PC-3 (cell line): Measurements from ENCODE around the gene DOCK4. TPM values are rescaled to one million over a fixed set of nuclear protein-coding genes. Genes with fewer than 3 reads are reported as not detected.

Experiments
- ATAC-seq: fragments of 200-7000 bp; cut with Tn5 transposase; 2 replicates; pipeline ENCODE4 v1.9.1; 2020; ENCODE audit warnings: mild to moderate bottlenecking, moderate library complexity
- BruUV-seq: library from RNA; stranded (reverse); fragments of 400-500 nt; replicated peaks from 2 replicates; lab custom pipeline; 2021; lab: Mats Ljungman, UMichigan
- CTCF ChIA-PET: fragments of 300-600 bp; sonication (Branson Sonifier 250); formaldehyde crosslinking; loops from one replicate; lab custom pipeline; 2022; ENCODE audit warnings: antibody characterized with exemption; lab: Charles Lee
- POLR2A ChIA-PET: fragments of 300-600 bp; sonication (Branson Sonifier 250); formaldehyde crosslinking; loops from one replicate; lab custom pipeline; 2022; ENCODE audit warnings: antibody characterized with exemption; ENCODE audit not compliant: unreplicated experiment; lab: Charles Lee
- DNase-seq: peaks from one replicate; pipeline ENCODE4 v3.0.0-alpha.2; 2015
- H2AFZ ChIP-seq: fragments of 300-600 bp; sonication (generic); 2 replicates; pipeline ENCODE4 v1.6.0; 2016; ENCODE audit warnings: antibody characterized with exemption, low read length
- H3F3A ChIP-seq: fragments of 300-600 bp; sonication (generic); one replicate; pipeline ENCODE4 v1.6.0; 2017; ENCODE audit warnings: antibody characterized with exemption, low read length, control low read depth, mild to moderate bottlenecking; ENCODE audit not compliant: unreplicated experiment
- H3K27ac ChIP-seq: fragments of 300-600 bp; sonication (generic); 2 replicates; pipeline ENCODE4 v1.5.1; 2016; ENCODE audit warnings: mild to moderate bottlenecking, low read length
- H3K27me3 ChIP-seq: fragments of 300-600 bp; sonication (generic); 2 replicates; pipeline ENCODE4 v1.6.1; 2016; ENCODE audit warnings: low read length, mixed read lengths
- H3K36me3 ChIP-seq: fragments of 300-600 bp; sonication (generic); 2 replicates; pipeline ENCODE4 v1.6.1; 2016; ENCODE audit warnings: low read depth, mixed run types, low read length, mixed read lengths
- H3K4me1 ChIP-seq: fragments of 300-600 bp; sonication (generic); 2 replicates; pipeline ENCODE4 v1.5.1; 2016; ENCODE audit warnings: low read length; ENCODE audit not compliant: insufficient read depth
- H3K4me2 ChIP-seq: fragments of 300-600 bp; sonication (generic); 2 replicates; pipeline ENCODE4 v1.6.0; 2016; ENCODE audit warnings: low read length
- H3K4me3 ChIP-seq: fragments of 300-600 bp; sonication (generic); 2 replicates; pipeline ENCODE4 v1.5.1; 2016; ENCODE audit warnings: mild to moderate bottlenecking, low read length, mixed read lengths
- H3K79me2 ChIP-seq: fragments of 300-600 bp; sonication (generic); 2 replicates; pipeline ENCODE4 v1.6.1; 2017; ENCODE audit warnings: low read length, mixed read lengths
- H3K9ac ChIP-seq: fragments of 300-600 bp; sonication (generic); 2 replicates; pipeline ENCODE4 v1.6.0; 2016; ENCODE audit warnings: mild to moderate bottlenecking, low read length
- H3K9me2 ChIP-seq: fragments of 300-600 bp; sonication (generic); replicated peaks from 2 replicates; pipeline ENCODE4 v1.6.1; 2016; ENCODE audit warnings: mixed run types, low read length, mixed read lengths
- H3K9me3 ChIP-seq: fragments of 300-600 bp; sonication (generic); 2 replicates; pipeline ENCODE4 v1.6.1; 2016; ENCODE audit warnings: low read length, mixed read lengths
- H4K20me1 ChIP-seq: fragments of 300-600 bp; sonication (generic); 2 replicates; pipeline ENCODE4 v1.6.1; 2016; ENCODE audit warnings: low read length, mixed read lengths
- EZH2 ChIP-seq: fragments of 300-600 bp; sonication (generic); IDR thresholded peaks from one replicate; pipeline ENCODE4 v1.6.1; 2017; ENCODE audit warnings: antibody characterized with exemption, mild to moderate bottlenecking, low read length; ENCODE audit not compliant: unreplicated experiment
- EZH2phosphoT487 ChIP-seq: fragments of 300-600 bp; sonication (generic); IDR thresholded peaks from 2 replicates; pipeline ENCODE4 v1.6.1; 2018; ENCODE audit warnings: mild to moderate bottlenecking, antibody characterized with exemption, low read length, borderline replicate concordance
- intact Hi-C: fragments of 100-400 bp; cut with micrococcal nuclease; formaldehyde crosslinking; loops from 2 replicates; pipeline ENCODE4 v1.9.0; 2023
- total RNA-seq: library from RNA; depleted of rRNA; stranded (reverse); fragments of >200 nt; gene quantifications from 2 replicates; pipeline ENCODE4 v1.2.3, GENCODE V29; 2014
- TF ChIP-seq, protein P1 (sequence below): fragments of 300-600 bp; sonication (generic); conservative IDR thresholded peaks from 2 replicates; pipeline ENCODE4 v1.5.1; 2017; ENCODE audit warnings: antibody characterized with exemption, low read depth, mild to moderate bottlenecking, low read length

DOCK4 gene
- total RNA-seq, 1 experiment from 2014 or later = 25.4 TPM

DNA sequence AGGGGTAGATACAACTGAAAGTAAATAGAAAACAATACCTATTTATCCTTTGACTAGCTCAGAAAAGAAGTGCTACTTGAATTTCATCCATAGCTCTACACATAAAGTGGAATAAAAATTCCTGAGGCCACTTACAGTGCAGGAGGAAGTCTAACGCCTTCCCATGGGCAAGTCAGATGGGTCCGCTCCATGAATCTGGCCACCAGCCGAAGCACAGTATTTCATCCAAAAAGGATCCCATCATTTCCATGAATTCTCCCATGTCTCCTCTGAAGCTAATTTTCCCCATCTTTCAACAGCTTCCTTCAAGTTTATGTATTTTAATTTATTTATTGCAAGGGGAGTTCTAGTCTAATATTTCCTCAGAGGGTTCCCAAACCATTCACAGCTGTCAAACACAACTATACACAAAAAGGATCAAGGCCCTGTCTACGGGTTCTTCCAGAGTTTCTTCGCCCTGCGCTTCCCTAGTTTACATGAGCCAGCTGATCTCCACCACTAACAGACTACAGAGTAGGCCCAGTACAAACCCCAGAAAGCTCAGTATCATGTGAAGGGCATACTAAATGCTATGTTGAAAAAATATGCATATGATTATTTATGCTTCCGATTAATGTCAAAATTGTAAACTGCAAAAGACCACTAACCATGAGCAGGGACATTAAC lies 184.7 kb downstream of the DOCK4 start:
- TF ChIP-seq EZH2phosphoT487 (no peak), EZH2 (no peak)
- TF ChIP-seq, protein P1, sequence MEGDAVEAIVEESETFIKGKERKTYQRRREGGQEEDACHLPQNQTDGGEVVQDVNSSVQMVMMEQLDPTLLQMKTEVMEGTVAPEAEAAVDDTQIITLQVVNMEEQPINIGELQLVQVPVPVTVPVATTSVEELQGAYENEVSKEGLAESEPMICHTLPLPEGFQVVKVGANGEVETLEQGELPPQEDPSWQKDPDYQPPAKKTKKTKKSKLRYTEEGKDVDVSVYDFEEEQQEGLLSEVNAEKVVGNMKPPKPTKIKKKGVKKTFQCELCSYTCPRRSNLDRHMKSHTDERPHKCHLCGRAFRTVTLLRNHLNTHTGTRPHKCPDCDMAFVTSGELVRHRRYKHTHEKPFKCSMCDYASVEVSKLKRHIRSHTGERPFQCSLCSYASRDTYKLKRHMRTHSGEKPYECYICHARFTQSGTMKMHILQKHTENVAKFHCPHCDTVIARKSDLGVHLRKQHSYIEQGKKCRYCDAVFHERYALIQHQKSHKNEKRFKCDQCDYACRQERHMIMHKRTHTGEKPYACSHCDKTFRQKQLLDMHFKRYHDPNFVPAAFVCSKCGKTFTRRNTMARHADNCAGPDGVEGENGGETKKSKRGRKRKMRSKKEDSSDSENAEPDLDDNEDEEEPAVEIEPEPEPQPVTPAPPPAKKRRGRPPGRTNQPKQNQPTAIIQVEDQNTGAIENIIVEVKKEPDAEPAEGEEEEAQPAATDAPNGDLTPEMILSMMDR = no peak
- Histone ChIP-seq H2AFZ (no peak overlapping the region), H3K9me3 (no peaks in the 10 kb centered on the region), H3K79me2 (no peaks in the 10 kb centered on the region), H3K4me3 (no peak overlapping the region), H3K36me3 (no peaks in the 10 kb centered on the region), H3K4me2 (no peak overlapping the region), H3K4me1 (no peaks in the 10 kb centered on the region), H3K27ac (no peak overlapping the region), H3K27me3 (no peaks in the 10 kb centered on the region), H3F3A (no peaks in the 10 kb centered on the region), H3K9me2 (no peaks in the 10 kb centered on the region), H3K9ac (no peak overlapping the region), H4K20me1 (no peaks in the 10 kb centered on the region)
- intact Hi-C loops = no loop called here
- ATAC-seq (no peak), DNase-seq (no peak)
- no TSS peak for BruUV-seq
- CTCF ChIA-PET = no interaction called here
- POLR2A ChIA-PET = no interaction called here

DNA sequence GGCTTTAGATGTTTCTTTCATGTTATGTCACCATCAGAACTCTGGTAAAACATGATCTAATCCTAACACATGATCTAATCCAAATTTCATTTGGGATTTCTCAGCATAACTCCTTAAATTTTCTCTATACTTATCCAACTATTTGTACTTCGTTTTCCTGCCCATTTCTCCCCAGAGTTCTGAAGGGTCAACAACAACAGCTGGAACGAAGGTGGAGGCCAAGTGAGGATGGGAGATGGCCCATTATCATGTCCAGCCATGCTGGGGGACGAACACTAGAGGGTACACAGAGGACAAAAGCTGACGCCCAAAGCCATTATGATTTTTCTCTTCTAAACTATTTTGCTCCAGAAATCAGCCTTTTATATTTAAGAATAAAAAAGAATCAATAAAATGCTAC lies 185.4 kb downstream of the DOCK4 start:
- no peaks in the 10 kb centered on the region for H3K36me3 ChIP-seq
- no peak overlapping the region for H2AFZ ChIP-seq
- no TSS peak for BruUV-seq
- DNase-seq = no peak
- H3K4me2 ChIP-seq = no peak overlapping the region
- no peaks in the 10 kb centered on the region for H3K9me3 ChIP-seq
- CTCF ChIA-PET = no interaction called here
- H3K4me1 ChIP-seq = no peaks in the 10 kb centered on the region
- no peaks in the 10 kb centered on the region for H3K9me2 ChIP-seq
- intact Hi-C loops = no loop called here
- no peaks in the 10 kb centered on the region for H3K27me3 ChIP-seq
- no peak for ATAC-seq
- H3K27ac ChIP-seq = no peak overlapping the region
- H3K79me2 ChIP-seq = no peaks in the 10 kb centered on the region
- H3K4me3 ChIP-seq = no peak overlapping the region
- TF ChIP-seq EZH2 = no peak
- TF ChIP-seq, protein P1 = no peak
- TF ChIP-seq EZH2phosphoT487 = no peak
- H3K9ac ChIP-seq = no peak overlapping the region
- H3F3A ChIP-seq = no peaks in the 10 kb centered on the region
- POLR2A ChIA-PET = no interaction called here
- H4K20me1 ChIP-seq = no peaks in the 10 kb centered on the region

DNA sequence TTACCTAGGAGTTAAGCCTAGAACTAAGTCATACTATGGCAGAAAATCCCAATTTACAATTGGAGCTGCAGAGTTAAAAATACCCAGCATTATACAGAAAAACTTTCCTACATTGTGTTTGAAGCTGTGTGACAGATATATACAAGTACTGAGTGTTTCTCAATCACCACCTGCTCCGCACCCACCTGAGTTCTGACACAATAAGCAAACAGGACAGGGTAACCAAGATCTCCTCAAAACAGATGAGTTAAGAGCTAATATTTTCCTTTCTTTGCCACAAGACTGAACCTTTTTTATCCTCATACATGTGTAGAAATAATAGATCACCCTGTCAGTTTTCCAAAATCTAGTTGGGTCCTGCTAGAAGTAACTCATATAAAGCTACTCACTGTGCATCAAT lies 186.3 kb downstream of the DOCK4 start:
- no peaks in the 10 kb centered on the region for H3K79me2 ChIP-seq
- no peaks in the 10 kb centered on the region for H3K36me3 ChIP-seq
- H2AFZ ChIP-seq = no peak overlapping the region
- no peak overlapping the region for H3K4me2 ChIP-seq
- no peaks in the 10 kb centered on the region for H3K4me1 ChIP-seq
- H3K9ac ChIP-seq = no peak overlapping the region
- no peaks in the 10 kb centered on the region for H4K20me1 ChIP-seq
- no peak for DNase-seq
- ChIA-PET CTCF (no interaction called here), POLR2A (no interaction called here)
- H3K27ac ChIP-seq = no peak overlapping the region
- BruUV-seq = no TSS peak
- no peaks in the 10 kb centered on the region for H3K27me3 ChIP-seq
- intact Hi-C loops = no loop called here
- no peaks in the 10 kb centered on the region for H3F3A ChIP-seq
- no peaks in the 10 kb centered on the region for H3K9me2 ChIP-seq
- H3K9me3 ChIP-seq = no peaks in the 10 kb centered on the region
- ATAC-seq = no peak
- TF ChIP-seq EZH2 (no peak), EZH2phosphoT487 (no peak)
- TF ChIP-seq, protein P1 = no peak
- no peak overlapping the region for H3K4me3 ChIP-seq
